ENCODE measurements around the gene MRPL24. TPM values are rescaled to one million over a fixed set of nuclear protein-coding genes. Genes with fewer than 3 reads are reported as not detected.

The MRPL24 gene
- total RNA-seq, 4 donors from 2014 or later: 34.0 to 44.9 (median 41.5) TPM

DNA sequence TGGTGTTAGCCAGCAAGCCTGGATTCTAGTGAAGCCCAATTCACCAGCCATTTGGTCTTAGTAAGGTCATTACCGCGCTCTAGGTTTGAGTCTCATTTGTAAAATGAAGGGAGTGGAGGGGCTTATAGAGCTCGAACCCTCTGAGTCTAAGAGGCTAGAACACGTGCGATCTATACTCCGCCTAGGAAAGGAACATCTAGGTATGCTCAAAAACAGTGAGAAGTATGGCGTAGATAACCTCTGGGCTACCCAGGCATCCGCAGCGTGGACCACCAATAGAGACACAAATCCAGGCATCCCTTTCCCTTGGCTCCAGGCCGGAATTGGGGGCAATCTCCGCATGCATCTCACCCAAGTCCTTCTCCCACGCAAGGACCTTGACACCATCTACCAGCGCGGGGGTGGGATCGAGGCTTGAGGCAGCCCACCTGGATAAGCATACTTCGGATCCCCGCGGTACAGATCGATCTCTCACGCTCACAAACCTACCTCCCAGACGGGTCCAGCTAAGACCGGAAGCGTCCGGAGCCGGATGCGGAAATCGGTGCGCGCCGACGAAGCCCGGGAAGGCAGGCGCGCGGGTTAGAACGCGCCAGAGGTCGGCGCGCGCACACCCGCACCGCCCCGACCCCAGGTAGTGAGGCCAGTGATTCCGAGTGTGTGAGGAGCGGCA, 12.8 kb downstream of the MRPL24 start, which contains the start of gene METTL25B:
Gene METTL25B, plus strand, starts transcription at position 544 of the 673 bp plus-strand sequence. CDS start 636 bp downstream, outside the sequence.
- DNase-seq (ENCODE audit: low spot score in 2 of 2): peak; percentile 75 to 96
- H3K4me3 ChIP-seq (ENCODE audit: low read depth, poor library complexity, severe bottlenecking): peak within 1 kb of the TSS; percentile 83
- TF ChIP-seq, protein P1, sequence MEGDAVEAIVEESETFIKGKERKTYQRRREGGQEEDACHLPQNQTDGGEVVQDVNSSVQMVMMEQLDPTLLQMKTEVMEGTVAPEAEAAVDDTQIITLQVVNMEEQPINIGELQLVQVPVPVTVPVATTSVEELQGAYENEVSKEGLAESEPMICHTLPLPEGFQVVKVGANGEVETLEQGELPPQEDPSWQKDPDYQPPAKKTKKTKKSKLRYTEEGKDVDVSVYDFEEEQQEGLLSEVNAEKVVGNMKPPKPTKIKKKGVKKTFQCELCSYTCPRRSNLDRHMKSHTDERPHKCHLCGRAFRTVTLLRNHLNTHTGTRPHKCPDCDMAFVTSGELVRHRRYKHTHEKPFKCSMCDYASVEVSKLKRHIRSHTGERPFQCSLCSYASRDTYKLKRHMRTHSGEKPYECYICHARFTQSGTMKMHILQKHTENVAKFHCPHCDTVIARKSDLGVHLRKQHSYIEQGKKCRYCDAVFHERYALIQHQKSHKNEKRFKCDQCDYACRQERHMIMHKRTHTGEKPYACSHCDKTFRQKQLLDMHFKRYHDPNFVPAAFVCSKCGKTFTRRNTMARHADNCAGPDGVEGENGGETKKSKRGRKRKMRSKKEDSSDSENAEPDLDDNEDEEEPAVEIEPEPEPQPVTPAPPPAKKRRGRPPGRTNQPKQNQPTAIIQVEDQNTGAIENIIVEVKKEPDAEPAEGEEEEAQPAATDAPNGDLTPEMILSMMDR (IDR thresholded peaks at IDR 0.05): no peak
- TF ChIP-seq POLR2A (IDR thresholded peaks at IDR 0.05): peak in 1 of 2 donors; percentile 24
- WGBS, 2 donors: 1 to 3% methylated on average over 22 to 45 of the region's 46 CpGs
- intact Hi-C loops (cut with DNase I; ENCODE audit: low total_unique reads): no loop called here

DNA sequence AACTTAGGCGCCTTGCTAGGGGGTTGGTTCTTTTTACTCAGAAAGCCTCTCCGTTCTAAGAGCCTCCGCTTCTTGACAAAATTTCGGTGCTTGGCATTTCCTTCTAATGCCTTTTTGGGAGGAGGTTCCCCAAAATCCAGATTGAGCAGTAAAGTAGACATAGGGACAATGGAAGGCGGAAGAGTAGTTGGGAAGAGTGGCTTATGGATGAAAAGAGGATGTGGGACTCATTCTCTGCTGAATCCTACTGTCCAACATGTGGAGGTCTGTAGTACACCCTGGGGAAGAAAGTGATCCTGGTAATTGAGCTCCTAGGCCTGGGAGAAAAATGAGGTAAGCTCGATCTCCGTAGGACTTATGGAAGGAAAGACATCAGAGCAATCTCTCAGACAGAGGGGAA, 13.4 kb downstream of the MRPL24 start:
- DNase-seq (ENCODE audit: low spot score in 2 of 2): no peak
- H3K4me3 ChIP-seq (ENCODE audit: low read depth, poor library complexity, severe bottlenecking): peak overlapping the region; percentile 83
- 43 to 46% methylated on average over 7 of the region's 7 CpGs for WGBS, 2 donors
- TF ChIP-seq POLR2A (IDR thresholded peaks at IDR 0.05): no peak
- TF ChIP-seq, protein P1 (IDR thresholded peaks at IDR 0.05): no peak
- intact Hi-C loops (cut with DNase I; ENCODE audit: low total_unique reads): no loop called here

DNA sequence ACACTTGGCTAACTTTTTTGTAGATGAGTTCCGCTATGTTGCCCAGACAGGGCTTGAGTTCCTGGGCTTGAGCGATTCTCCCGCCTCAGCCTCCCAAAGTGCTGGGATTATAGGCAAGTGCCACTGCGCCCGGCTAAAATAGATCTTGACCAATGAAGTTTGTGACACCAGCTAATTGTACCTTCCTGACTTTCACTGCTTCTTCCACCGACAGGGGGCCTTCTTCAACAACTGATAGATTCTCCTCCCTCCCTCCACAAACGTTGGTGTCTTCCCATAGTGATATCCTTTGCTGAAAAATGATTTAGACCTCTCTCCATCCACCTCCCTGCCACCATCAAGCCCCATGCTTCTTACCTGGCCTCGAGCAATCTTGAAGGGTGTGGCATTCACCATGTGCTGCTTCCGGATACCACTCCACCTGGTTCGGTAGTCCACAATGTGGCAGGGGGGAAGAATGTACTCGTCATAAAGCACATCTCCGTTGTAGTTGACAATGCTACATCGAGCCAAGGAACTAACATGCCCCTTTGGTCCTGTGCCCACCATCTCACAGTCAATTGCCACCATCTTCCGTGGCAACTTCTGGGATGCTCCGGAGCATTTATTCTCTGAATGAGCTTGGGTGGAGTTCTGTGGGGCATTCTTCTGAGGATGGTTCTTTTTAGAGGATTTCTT, 14.2 kb downstream of the MRPL24 start:
- intact Hi-C loops (cut with DNase I; ENCODE audit: low total_unique reads): loop anchor here (1.0 kb wide), 1 partner anchor 34 kb away; no protein-coding TSS in a partner anchor
- 35 to 39% methylated on average over 15 of the region's 15 CpGs for WGBS, 2 donors
- TF ChIP-seq, protein P1 (IDR thresholded peaks at IDR 0.05): no peak
- no peak for TF ChIP-seq POLR2A (IDR thresholded peaks at IDR 0.05)
- H3K4me3 ChIP-seq (ENCODE audit: low read depth, poor library complexity, severe bottlenecking): no peak overlapping the region
- peak; percentile 56 to 85 for DNase-seq (ENCODE audit: low spot score in 2 of 2)

DNA sequence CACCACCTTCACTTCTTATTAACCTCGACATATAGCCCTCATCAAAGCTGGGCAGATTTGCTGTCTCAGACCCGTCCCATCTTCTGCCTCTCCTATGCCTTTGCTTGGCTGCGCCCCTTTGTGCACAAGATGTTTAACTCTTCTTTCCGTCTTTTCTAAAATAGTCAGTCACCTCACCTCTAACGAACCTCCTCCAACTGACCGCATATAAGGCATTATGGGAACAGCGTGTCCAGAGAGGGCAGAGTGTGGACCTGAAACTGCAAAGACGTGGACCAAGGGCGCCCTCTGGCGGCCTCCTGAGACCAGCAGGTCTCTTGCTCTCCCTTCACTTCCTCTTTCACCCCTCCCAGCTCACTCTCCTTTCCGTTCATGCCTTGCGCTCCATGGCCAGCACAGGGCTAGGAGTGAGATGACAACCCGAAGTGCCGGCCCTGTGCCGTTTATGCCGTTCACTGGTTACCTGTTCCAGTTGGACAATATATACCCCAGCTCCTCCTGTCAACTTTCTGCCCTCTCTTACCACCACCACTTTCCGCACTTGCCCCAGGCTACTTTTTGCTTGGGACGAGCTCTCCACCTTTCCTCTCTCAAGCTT, 15.1 kb downstream of the MRPL24 start:
- 11 to 12% methylated on average over 18 of the region's 18 CpGs for WGBS, 2 donors
- peak; percentile 86 to 97 for DNase-seq (ENCODE audit: low spot score in 2 of 2)
- intact Hi-C loops (cut with DNase I; ENCODE audit: low total_unique reads): loop anchor here (1.0 to 2.0 kb wide), 2 partner anchors 33 to 37 kb away; no protein-coding TSS in a partner anchor
- H3K4me3 ChIP-seq (ENCODE audit: low read depth, poor library complexity, severe bottlenecking): no peak overlapping the region
- no peak for TF ChIP-seq POLR2A (IDR thresholded peaks at IDR 0.05)
- TF ChIP-seq, protein P1 (IDR thresholded peaks at IDR 0.05): peak in 1 of 3 donors; percentile 86

DNA sequence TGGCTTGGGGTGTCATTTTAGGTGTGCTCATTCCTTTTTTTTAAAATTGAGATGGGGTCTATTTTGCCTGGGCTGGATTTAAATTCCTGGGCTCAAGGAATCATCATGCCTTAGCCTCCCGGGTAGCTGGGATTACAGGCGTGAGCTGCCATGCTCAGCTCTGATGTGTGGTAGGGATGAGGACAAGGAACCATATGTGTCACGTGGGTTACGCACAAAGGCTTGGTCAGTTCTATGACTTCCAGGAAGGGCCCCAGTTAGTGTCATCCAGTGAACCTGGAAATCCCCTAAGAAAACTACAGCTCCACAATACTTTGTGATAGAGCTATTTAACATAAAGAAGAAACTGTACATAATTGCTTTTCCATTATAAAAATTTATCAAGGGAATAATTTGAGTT, 19.4 kb downstream of the MRPL24 start:
- H3K4me3 ChIP-seq (ENCODE audit: low read depth, poor library complexity, severe bottlenecking): no peak overlapping the region
- no peak for DNase-seq (ENCODE audit: low spot score in 2 of 2)
- TF ChIP-seq POLR2A (IDR thresholded peaks at IDR 0.05): no peak
- TF ChIP-seq, protein P1 (IDR thresholded peaks at IDR 0.05): no peak
- intact Hi-C loops (cut with DNase I; ENCODE audit: low total_unique reads): no loop called here
- 88 to 95% methylated on average over 4 of the region's 4 CpGs for WGBS, 2 donors
